ENCODE results near the gene C8A. TPM values are rescaled to one million over a fixed set of nuclear protein-coding genes. Genes with fewer than 3 reads are reported as not detected.
A peak's percentile ranks its signal among the peaks of the same experiment; 100 is the strongest.

Gene C8A
- total RNA-seq, 1 experiment from 2014 or later, result 0.13 TPM

GRCh38 chr1:56905667-56906066 is 51.1 kb downstream of the C8A start:
- Mint-ChIP-seq H3K27ac (no peak overlapping the region), H3K36me3 (no peaks in the 10 kb centered on the region), H3K4me3 (no peak overlapping the region), H3K4me1 (no peaks in the 10 kb centered on the region), H3K9me3 (no peaks in the 10 kb centered on the region), H3K27me3 (ENCODE audit: low read depth) (no peaks in the 10 kb centered on the region; the same call in 1 of the 2 replicates)
- TF ChIP-seq USF2 (CRISPR knock-in tag; IDR thresholded peaks at IDR 0.05), result no peak
- no peak for TF ChIP-seq ZNF138 (CRISPR knock-in tag; conservative IDR thresholded peaks at IDR 0.05)
- TF ChIP-seq SOX15 (CRISPR knock-in tag; IDR thresholded peaks at IDR 0.05), result no peak
- TF ChIP-seq MLX (CRISPR knock-in tag; IDR thresholded peaks at IDR 0.05), result no peak
- TF ChIP-seq NFYB (CRISPR knock-in tag; conservative IDR thresholded peaks at IDR 0.05; ENCODE audit: low read depth), result no peak
- TF ChIP-seq SP1 (CRISPR knock-in tag; conservative IDR thresholded peaks at IDR 0.05), result no peak
- TF ChIP-seq IRF1 (CRISPR knock-in tag; IDR thresholded peaks at IDR 0.05), result no peak
- no peak for TF ChIP-seq E2F1 (CRISPR knock-in tag; IDR thresholded peaks at IDR 0.05)
- TF ChIP-seq CBFB (CRISPR knock-in tag; IDR thresholded peaks at IDR 0.05; ENCODE audit: low read depth), result no peak
- TF ChIP-seq GABPB1 (CRISPR knock-in tag; IDR thresholded peaks at IDR 0.05), result no peak
- TF ChIP-seq ZNF396 (CRISPR knock-in tag; IDR thresholded peaks at IDR 0.05; ENCODE audit: borderline replicate concordance), result no peak
- TF ChIP-seq FOXJ3 (CRISPR knock-in tag; IDR thresholded peaks at IDR 0.05; ENCODE audit: borderline replicate concordance), result no peak
- no peak for TF ChIP-seq ZNF219 (CRISPR knock-in tag; IDR thresholded peaks at IDR 0.05; ENCODE audit: borderline replicate concordance)
- TF ChIP-seq TCF7 (CRISPR knock-in tag; IDR thresholded peaks at IDR 0.05; ENCODE audit: low read depth), result no peak
- no peak for TF ChIP-seq ZNF416 (CRISPR knock-in tag; IDR thresholded peaks at IDR 0.05)
- no peak for TF ChIP-seq PREB (CRISPR knock-in tag; IDR thresholded peaks at IDR 0.05; ENCODE audit: borderline replicate concordance)
- no peak for TF ChIP-seq GRHL2 (CRISPR knock-in tag; IDR thresholded peaks at IDR 0.05; ENCODE audit: insufficient replicate concordance, severe bottlenecking)
- ChIA-PET POLR2A (no interaction called here), CTCF (interaction anchor here (0.8 kb wide), 1 partner anchor 63 kb away, joined by 3 read pairs; no protein-coding TSS in a partner anchor)
- DNase-seq (ENCODE audit: low spot score) (no peak), ATAC-seq (no peak)

GRCh38 chr1:56908619-56909221 is 54.1 kb downstream of the C8A start:
- H3K27me3 Mint-ChIP-seq (ENCODE audit: low read depth), result no peaks in the 10 kb centered on the region; the same call in 1 of the 2 replicates
- no peak for ATAC-seq

GRCh38 chr1:56910441-56910985 is 55.9 kb downstream of the C8A start:
- Mint-ChIP-seq H3K27ac (no peak overlapping the region), H3K36me3 (no peaks in the 10 kb centered on the region), H3K4me1 (no peaks in the 10 kb centered on the region), H3K27me3 (ENCODE audit: low read depth) (no peaks in the 10 kb centered on the region; the same call in 1 of the 2 replicates), H3K4me3 (no peak overlapping the region), H3K9me3 (no peaks in the 10 kb centered on the region)
- TF ChIP-seq GABPB1 (CRISPR knock-in tag; IDR thresholded peaks at IDR 0.05) (peak; percentile 91), SP1 (CRISPR knock-in tag; conservative IDR thresholded peaks at IDR 0.05) (no peak)
- ChIA-PET CTCF (interaction anchor here (0.6 kb wide), 1 partner anchor 1748 kb away, joined by 3 read pairs; no protein-coding TSS in a partner anchor), POLR2A (no interaction called here)
- ATAC-seq, result no peak
- DNase-seq (ENCODE audit: low spot score), result no peak

More at GRCh38 chr1:56908619-56909221, 54.1 kb downstream of the C8A start:
- Mint-ChIP-seq H3K4me3 (no peak overlapping the region), H3K27ac (no peak overlapping the region), H3K4me1 (no peaks in the 10 kb centered on the region), H3K36me3 (no peaks in the 10 kb centered on the region), H3K9me3 (no peaks in the 10 kb centered on the region)
- TF ChIP-seq GABPB1 (CRISPR knock-in tag; IDR thresholded peaks at IDR 0.05) (no peak), ZNF219 (CRISPR knock-in tag; IDR thresholded peaks at IDR 0.05; ENCODE audit: borderline replicate concordance) (no peak)
- POLR2A ChIA-PET, result no interaction called here
- no peak for DNase-seq (ENCODE audit: low spot score)
- CTCF ChIA-PET, result no interaction called here
